Endothelial cell of umbilical vein (primary cell): Measurements from ENCODE around the gene AIF1L. TPM values are rescaled to one million over a fixed set of nuclear protein-coding genes. Genes with fewer than 3 reads are reported as not detected.

Experiments
- BruUV-seq: library from RNA; stranded (reverse); fragments of 400-500 nt; replicated peaks from 2 replicates; lab custom pipeline; 2021; lab: Mats Ljungman, UMichigan
- CTCF ChIA-PET: fragments of 300-600, 350-600 bp; sonication (Branson Sonifier 250); formaldehyde crosslinking; loops from one replicate; lab custom pipeline; 2021; ENCODE audit warnings: antibody characterized with exemption, inconsistent platforms; lab: Charles Lee
- POLR2A ChIA-PET: fragments of 300-600, 350-600 bp; sonication (Branson Sonifier 250); formaldehyde crosslinking; loops from one replicate; lab custom pipeline; 2021; ENCODE audit warnings: antibody characterized with exemption, inconsistent platforms; lab: Charles Lee
- DNase-seq: peaks from one replicate; pipeline ENCODE4 v3.0.0-alpha.2; 2011; ENCODE audit warnings: low read depth, low spot score
- FAIRE-seq: peaks from 2 replicates; lab custom pipeline; 2011; peaks lifted over from hg19 to GRCh38; lab: Jason Lieb, UNC
- H2AFZ ChIP-seq: 2 replicates; pipeline ENCODE4 v1.6.0; 2012; ENCODE audit warnings: low read depth, low read length, control low read depth, inconsistent platforms
- H3K27ac ChIP-seq: 2 replicates; pipeline ENCODE4 v1.5.1; 2011; ENCODE audit warnings: low read depth, mild to moderate bottlenecking, control low read depth, low read length, moderate library complexity; ENCODE audit not compliant: insufficient read depth
- H3K27me3 ChIP-seq, 2 experiments: 2 replicates each; pipeline versions ENCODE4 v1.6.0 to v1.6.1; 2011; ENCODE audit warnings: low read length in 2 of 2, mixed read lengths in 1 of 2; ENCODE audit not compliant: control insufficient read depth in 2 of 2, insufficient read depth in 2 of 2
- H3K36me3 ChIP-seq, 2 experiments: 2 replicates in 1 of 2; 3 replicates in 1 of 2; pipeline ENCODE4 v1.5.1; 2011; ENCODE audit warnings: low read length in 2 of 2, mild to moderate bottlenecking in 1 of 2, moderate library complexity in 1 of 2; ENCODE audit not compliant: control insufficient read depth in 2 of 2, insufficient read depth in 2 of 2; ENCODE audit errors: extremely low read depth in 1 of 2
- H3K4me1 ChIP-seq: 3 replicates; pipeline ENCODE4 v1.5.1; 2011; ENCODE audit warnings: mild to moderate bottlenecking, low read length; ENCODE audit not compliant: control insufficient read depth, insufficient read depth; ENCODE audit errors: extremely low read depth
- H3K4me2 ChIP-seq: 2 replicates; pipeline ENCODE4 v1.6.1; 2011; ENCODE audit warnings: low read length, control low read depth, mixed read lengths; ENCODE audit not compliant: insufficient read depth
- H3K4me3 ChIP-seq, 3 experiments: fragments of 200-600 bp in 1 of 3; sonication (generic), shearing (Covaris generic) in 1 of 3; replicated peaks in 1 of 3; 2 replicates each; pipeline ENCODE4 v1.5.1; 2011 to 2016; ENCODE audit warnings: control low read depth in 3 of 3, low read length in 3 of 3, mild to moderate bottlenecking in 2 of 3, inconsistent platforms in 1 of 3, low read depth in 1 of 3, moderate library complexity in 1 of 3; ENCODE audit not compliant: insufficient read depth in 1 of 3
- H3K79me2 ChIP-seq: 2 replicates; pipeline ENCODE4 v1.6.0; 2012; ENCODE audit warnings: low read length, inconsistent platforms; ENCODE audit not compliant: control insufficient read depth, insufficient read depth
- H3K9ac ChIP-seq: replicated peaks from 2 replicates; pipeline ENCODE3; 2011; ENCODE audit warnings: low read length, control low read depth; ENCODE audit not compliant: insufficient read depth; ENCODE audit errors: extremely low read depth
- H3K9me1 ChIP-seq: replicated peaks from 3 replicates; pipeline ENCODE4 v1.6.0; 2011; ENCODE audit warnings: mild to moderate bottlenecking, low read length; ENCODE audit not compliant: control insufficient read depth, insufficient read depth; ENCODE audit errors: extremely low read depth
- H3K9me3 ChIP-seq: replicated peaks from 2 replicates; pipeline ENCODE4 v1.5.1; 2012; ENCODE audit warnings: low read length, inconsistent platforms; ENCODE audit not compliant: control insufficient read depth, insufficient read depth
- H4K20me1 ChIP-seq: replicated peaks from 2 replicates; pipeline ENCODE3; 2011; ENCODE audit warnings: mild to moderate bottlenecking, low read length; ENCODE audit not compliant: control insufficient read depth, insufficient read depth; ENCODE audit errors: extremely low read depth
- CTCF ChIP-seq, 2 donors: IDR thresholded peaks; 1 replicate in 1 of 2; 2 replicates in 1 of 2; pipeline ENCODE4 v1.5.1; 2011; ENCODE audit warnings: low read length in 2 of 2, mild to moderate bottlenecking in 2 of 2, moderate library complexity in 2 of 2, control low read depth in 1 of 2, inconsistent platforms in 1 of 2, low read depth in 1 of 2; ENCODE audit not compliant: insufficient read depth in 1 of 2; ENCODE audit errors: extremely low read depth in 1 of 2
- EZH2 ChIP-seq: IDR thresholded peaks from 2 replicates; pipeline ENCODE4 v1.6.1; 2012; ENCODE audit warnings: borderline replicate concordance, low read depth, mild to moderate bottlenecking, moderate library complexity, low read length, inconsistent platforms; ENCODE audit not compliant: severe bottlenecking
- FOS ChIP-seq: IDR thresholded peaks from 2 replicates; pipeline ENCODE4 v1.6.1; 2011; ENCODE audit warnings: mild to moderate bottlenecking, low read length, moderate library complexity, borderline replicate concordance; ENCODE audit not compliant: insufficient read depth
- GATA2 ChIP-seq: IDR thresholded peaks from 2 replicates; pipeline ENCODE4 v1.7.0; 2011; ENCODE audit warnings: low read depth, mild to moderate bottlenecking, moderate library complexity, mixed read lengths, low read length; ENCODE audit not compliant: insufficient read length, insufficient read depth
- JUN ChIP-seq: IDR thresholded peaks from 2 replicates; pipeline ENCODE4 v1.6.1; 2011; ENCODE audit warnings: borderline replicate concordance, low read depth; ENCODE audit not compliant: insufficient read length, insufficient read depth
- MAX ChIP-seq: IDR thresholded peaks from 2 replicates; pipeline ENCODE4 v1.6.1; 2011; ENCODE audit not compliant: insufficient read depth, insufficient read length
- MYC ChIP-seq: IDR thresholded peaks from one replicate; pipeline ENCODE4 v1.6.1; 2011; ENCODE audit warnings: mild to moderate bottlenecking, low read depth, low read length
- POLR2A ChIP-seq: IDR thresholded peaks from 2 replicates; pipeline ENCODE4 v1.6.1; 2012; ENCODE audit warnings: low read depth, mild to moderate bottlenecking, control low read depth, low read length
- POLR2AphosphoS5 ChIP-seq: IDR thresholded peaks from 2 replicates; pipeline ENCODE4 v1.6.1; 2012; ENCODE audit warnings: low read depth, mild to moderate bottlenecking, control low read depth, low read length, moderate library complexity; ENCODE audit not compliant: insufficient read depth
- dilution Hi-C: fragments of 300-500 bp; cut with MboI; formaldehyde crosslinking; loops from one replicate; pipeline ENCODE4 v1.15.0; 2019; ENCODE audit warnings: low sequenced_read_pairs; ENCODE audit not compliant: extremely low pct_ligation_motif_present
- intact Hi-C: fragments of 100-400 bp; cut with micrococcal nuclease; formaldehyde crosslinking; loops from one replicate; pipeline ENCODE4 v1.10.0; 2022
- polyA plus RNA-seq, 4 experiments: library from polyadenylated mRNA; depleted of rRNA in 3 of 4; stranded (reverse) in 3 of 4; unstranded in 1 of 4; fragments of >200 nt; gene quantifications; 2 replicates each; pipeline versions ENCODE4 v1.2.1 to v1.2.3, GENCODE V29; 2011 to 2012; ENCODE audit warnings: missing spikeins in 1 of 4
- total RNA-seq: library from RNA; stranded (reverse); gene quantifications from 2 replicates; pipeline ENCODE4 v1.2.3, GENCODE V29; 2021

AIF1L gene
- total and polyA plus RNA-seq, 2 donors (not counting 3 experiments of a cell fraction or from before 2014, with no cell fraction given) = 17.8 to 39.7 TPM

- Histone ChIP-seq H4K20me1 (no peaks in the 10 kb centered on the region), H3K9me1 (no peaks in the 10 kb centered on the region), H2AFZ (no peak overlapping the region), H3K36me3 (no peaks in the 10 kb centered on the region), H3K4me2 (no peak overlapping the region), H3K4me3 (no peak overlapping the region), H3K4me1 (no peaks in the 10 kb centered on the region), H3K79me2 (no peaks in the 10 kb centered on the region), H3K9ac (no peak overlapping the region), H3K27ac (no peak overlapping the region), H3K27me3 (peaks cover 0 to 3% of the 10 kb centered on the region in 2 experiments), H3K9me3 (no peaks in the 10 kb centered on the region)
- POLR2A ChIA-PET = no interaction called here
- DNase-seq (no peak), FAIRE-seq (no peak)
- dilution Hi-C loops (no loop called here), intact Hi-C loops (no loop called here)
- no peak for TF ChIP-seq EZH2
- no peak for TF ChIP-seq GATA2
- TF ChIP-seq JUN = no peak
- TF ChIP-seq POLR2AphosphoS5 = no peak
- no peak for TF ChIP-seq FOS
- no peak for TF ChIP-seq CTCF (IDR thresholded peaks at IDR 0.05; ENCODE audit: extremely low read depth in 1 of 2, insufficient read depth in 1 of 2, low read depth in 1 of 2, low read length in 2 of 2)
- no peak for TF ChIP-seq POLR2A
- TF ChIP-seq MYC = no peak
- TF ChIP-seq MAX = no peak
- CTCF ChIA-PET = interaction anchor here (0.6 to 1.3 kb wide), 4 partner anchors 11 to 77 kb away, joined by 3 to 5 read pairs (median 4); partner anchors contain the start of gene AIF1L
- BruUV-seq = no TSS peak
Measured at GRCh38 chr9:131085370-131086122, 10.8 kb upstream of the AIF1L start.
